ENCODE measurements around the gene HDHD3. TPM values are rescaled to one million over a fixed set of nuclear protein-coding genes. Genes with fewer than 3 reads are reported as not detected.
"Not testable (repeated sequence)": the region's sequence is repeated elsewhere in the genome, so short reads cannot be mapped to it uniquely, and the experiment has no call there.

HDHD3 gene
- total RNA-seq, 1 experiment from 2014 or later, result 10.1 TPM

DNA sequence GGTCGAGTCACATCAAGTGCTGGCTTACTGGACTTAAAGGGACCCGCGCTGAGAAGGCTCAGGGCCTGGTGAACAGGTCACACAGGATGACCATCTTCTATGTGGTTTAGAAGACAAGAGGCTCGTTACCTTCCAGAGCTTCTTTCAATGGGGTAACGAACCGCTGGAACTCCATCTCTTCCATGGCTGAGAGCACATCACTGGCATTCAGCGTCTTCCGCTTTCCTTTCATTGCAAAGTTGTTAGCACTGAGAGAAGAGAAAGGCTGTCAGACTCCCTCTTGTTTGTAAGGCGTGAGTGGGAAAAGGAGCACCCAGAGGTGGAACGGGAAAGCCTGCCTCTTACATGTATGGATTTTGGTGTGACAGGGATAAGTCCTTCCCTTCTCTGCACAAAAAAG is 32.7 kb upstream of the HDHD3 start:
- POLR2A ChIA-PET, result interaction anchor here (0.7 to 3.6 kb wide), 13 partner anchors 9 to 258 kb away, joined by 3 to 49 read pairs (median 5); partner anchors contain the start of genes ALAD, CDC26, FKBP15 and HDHD3
- H3K27ac Mint-ChIP-seq (ENCODE audit: low read depth, unreplicated experiment), result peak overlapping the region; percentile 96
- TF ChIP-seq, protein P1, sequence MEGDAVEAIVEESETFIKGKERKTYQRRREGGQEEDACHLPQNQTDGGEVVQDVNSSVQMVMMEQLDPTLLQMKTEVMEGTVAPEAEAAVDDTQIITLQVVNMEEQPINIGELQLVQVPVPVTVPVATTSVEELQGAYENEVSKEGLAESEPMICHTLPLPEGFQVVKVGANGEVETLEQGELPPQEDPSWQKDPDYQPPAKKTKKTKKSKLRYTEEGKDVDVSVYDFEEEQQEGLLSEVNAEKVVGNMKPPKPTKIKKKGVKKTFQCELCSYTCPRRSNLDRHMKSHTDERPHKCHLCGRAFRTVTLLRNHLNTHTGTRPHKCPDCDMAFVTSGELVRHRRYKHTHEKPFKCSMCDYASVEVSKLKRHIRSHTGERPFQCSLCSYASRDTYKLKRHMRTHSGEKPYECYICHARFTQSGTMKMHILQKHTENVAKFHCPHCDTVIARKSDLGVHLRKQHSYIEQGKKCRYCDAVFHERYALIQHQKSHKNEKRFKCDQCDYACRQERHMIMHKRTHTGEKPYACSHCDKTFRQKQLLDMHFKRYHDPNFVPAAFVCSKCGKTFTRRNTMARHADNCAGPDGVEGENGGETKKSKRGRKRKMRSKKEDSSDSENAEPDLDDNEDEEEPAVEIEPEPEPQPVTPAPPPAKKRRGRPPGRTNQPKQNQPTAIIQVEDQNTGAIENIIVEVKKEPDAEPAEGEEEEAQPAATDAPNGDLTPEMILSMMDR (IDR thresholded peaks at IDR 0.05; ENCODE audit: unreplicated experiment), result no peak
- H3K27me3 Mint-ChIP-seq (ENCODE audit: insufficient read depth, unreplicated experiment), result no peaks in the 10 kb centered on the region
- peaks cover 18% of the 10 kb centered on the region for H3K4me1 Mint-ChIP-seq (ENCODE audit: insufficient read depth, unreplicated experiment)
- intact Hi-C loops (cut with micrococcal nuclease), result loop anchor here (10.0 kb wide), 1 partner anchor 485 kb away; no protein-coding TSS in a partner anchor
- H3K9me3 Mint-ChIP-seq (ENCODE audit: unreplicated experiment), result no peaks in the 10 kb centered on the region
- BruUV-seq (replicated peaks), result TSS peak; percentile 48
- H3K4me3 Mint-ChIP-seq (ENCODE audit: unreplicated experiment), result peak overlapping the region; percentile 77
- CTCF ChIA-PET, result interaction anchor here (0.5 to 12.6 kb wide), 11 partner anchors 9 to 272 kb away, joined by 3 to 141 read pairs (median 5); partner anchors contain the start of genes ALAD, CDC26, PRPF4 and WDR31
- H3K36me3 Mint-ChIP-seq (ENCODE audit: insufficient read depth, unreplicated experiment), result peaks cover 32% of the 10 kb centered on the region
- DNase-seq (ENCODE audit: unreplicated experiment), result no peak

DNA sequence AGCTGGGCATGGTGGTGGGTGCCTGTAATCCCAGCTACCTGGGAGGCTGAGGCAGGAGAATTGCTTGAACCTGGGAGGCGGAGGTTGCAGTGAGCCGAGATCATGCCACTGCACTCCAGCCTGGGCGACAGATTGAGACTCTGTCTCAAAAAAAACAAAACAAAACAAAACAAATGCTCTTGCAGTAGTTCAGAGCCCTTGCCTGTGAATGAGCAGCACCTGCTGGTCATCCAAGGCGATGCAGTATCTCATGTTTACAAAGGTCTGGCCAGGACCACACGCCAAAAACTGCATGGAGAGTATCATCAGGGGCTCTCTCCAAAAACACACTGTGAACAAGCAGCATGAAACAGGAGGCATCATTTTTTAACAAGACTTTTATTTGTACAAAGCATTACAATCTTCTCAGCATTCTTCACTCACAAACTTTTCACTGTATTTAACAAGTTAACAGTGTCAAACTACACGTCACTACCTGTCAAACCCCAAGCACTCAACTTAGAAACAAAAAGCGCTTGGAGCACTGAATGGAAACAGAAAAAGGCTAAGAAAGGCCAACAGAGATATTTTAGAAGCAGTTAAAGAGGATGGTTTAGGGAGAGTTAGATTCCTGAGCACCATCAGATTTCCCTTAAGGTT is 30.2 kb upstream of the HDHD3 start:
- peak; percentile 63 for DNase-seq (ENCODE audit: unreplicated experiment)
- TF ChIP-seq, protein P1 (IDR thresholded peaks at IDR 0.05; ENCODE audit: unreplicated experiment), result peak; percentile 80
- H3K27ac Mint-ChIP-seq (ENCODE audit: low read depth, unreplicated experiment), result not testable (repeated sequence)

DNA sequence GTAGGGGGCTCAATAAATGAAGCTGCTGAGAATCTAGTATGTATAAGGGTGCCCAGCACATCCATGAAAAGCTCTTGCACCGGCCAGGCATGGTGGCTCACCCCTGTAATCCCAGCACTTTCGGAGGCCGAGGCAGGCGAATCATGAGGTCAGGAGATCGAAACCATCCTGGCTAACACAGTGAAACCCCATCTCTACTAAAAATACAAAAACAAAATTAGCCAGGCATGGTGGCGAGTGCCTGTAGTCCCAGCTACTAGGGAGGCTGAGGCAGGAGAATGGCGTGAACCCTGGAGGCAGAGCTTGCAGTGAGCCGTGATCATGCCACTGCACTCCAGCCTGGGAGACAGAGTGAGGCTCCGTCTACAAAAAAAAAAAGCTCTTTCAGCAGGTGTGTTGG is 29.6 kb upstream of the HDHD3 start:
- ChIA-PET CTCF (interaction anchor here (0.6 to 12.6 kb wide), 23 partner anchors 8 to 1732 kb away, joined by 3 to 141 read pairs (median 4); partner anchors contain the start of genes CDC26, PRPF4 and SLC31A2), POLR2A (interaction anchor here (0.7 kb wide), 1 partner anchor 131 kb away, joined by 3 read pairs; the partner anchor contains the start of genes CDC26 and PRPF4)
- BruUV-seq (replicated peaks); DNase-seq (ENCODE audit: unreplicated experiment); H3K27ac Mint-ChIP-seq (ENCODE audit: low read depth, unreplicated experiment); H3K4me3 Mint-ChIP-seq (ENCODE audit: unreplicated experiment); H3K27me3 Mint-ChIP-seq (ENCODE audit: insufficient read depth, unreplicated experiment); H3K9me3 Mint-ChIP-seq (ENCODE audit: unreplicated experiment): not testable (repeated sequence)
- intact Hi-C loops (cut with micrococcal nuclease), result loop anchor here (10.0 kb wide), 1 partner anchor 482 kb away; no protein-coding TSS in a partner anchor
- Mint-ChIP-seq H3K36me3 (ENCODE audit: insufficient read depth, unreplicated experiment) (peaks cover 32% of the 10 kb centered on the region), H3K4me1 (ENCODE audit: insufficient read depth, unreplicated experiment) (peaks cover 24% of the 10 kb centered on the region)

More for the DNA sequence above, 30.2 kb upstream of the HDHD3 start:
- not testable (repeated sequence) for BruUV-seq (replicated peaks); H3K9me3 Mint-ChIP-seq (ENCODE audit: unreplicated experiment); H3K27me3 Mint-ChIP-seq (ENCODE audit: insufficient read depth, unreplicated experiment)
- H3K4me1 Mint-ChIP-seq (ENCODE audit: insufficient read depth, unreplicated experiment), result peaks cover 19% of the 10 kb centered on the region
- ChIA-PET CTCF (interaction anchor here (0.6 to 12.6 kb wide), 18 partner anchors 9 to 295 kb away, joined by 3 to 141 read pairs (median 4); partner anchors contain the start of genes CDC26, PRPF4 and SLC31A2), POLR2A (interaction anchor here (0.7 kb wide), 1 partner anchor 131 kb away, joined by 3 read pairs; the partner anchor contains the start of genes CDC26 and PRPF4)
- intact Hi-C loops (cut with micrococcal nuclease), result loop anchor here (1.0 to 10.0 kb wide), 2 partner anchors 98 to 482 kb away; no protein-coding TSS in a partner anchor
- H3K4me3 Mint-ChIP-seq (ENCODE audit: unreplicated experiment), result peak overlapping the region; percentile 22
- peaks cover 32% of the 10 kb centered on the region for H3K36me3 Mint-ChIP-seq (ENCODE audit: insufficient read depth, unreplicated experiment)

DNA sequence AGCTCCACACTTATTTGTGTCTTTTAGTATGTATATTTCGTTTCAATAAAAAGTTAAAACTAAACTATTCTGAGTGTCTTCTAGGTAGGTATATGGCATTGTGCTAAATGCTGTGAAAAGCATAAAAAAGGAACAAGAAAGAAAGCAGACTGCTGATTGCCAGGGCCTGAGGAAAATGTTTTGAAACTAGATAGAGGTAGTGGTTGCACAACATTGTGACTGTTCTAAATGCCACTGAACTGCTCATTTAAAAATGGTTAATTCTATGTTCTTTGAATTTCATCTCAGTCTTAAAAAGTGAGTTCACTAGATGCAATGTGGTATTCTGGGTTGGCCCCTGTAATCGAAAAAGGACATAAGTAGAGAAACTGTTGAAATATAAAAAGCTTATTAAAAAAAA is 26.9 kb upstream of the HDHD3 start:
- Mint-ChIP-seq H3K27me3 (ENCODE audit: insufficient read depth, unreplicated experiment) (no peaks in the 10 kb centered on the region), H3K4me1 (ENCODE audit: insufficient read depth, unreplicated experiment) (peaks cover 27% of the 10 kb centered on the region), H3K27ac (ENCODE audit: low read depth, unreplicated experiment) (no peak overlapping the region), H3K4me3 (ENCODE audit: unreplicated experiment) (no peak overlapping the region), H3K9me3 (ENCODE audit: unreplicated experiment) (no peaks in the 10 kb centered on the region), H3K36me3 (ENCODE audit: insufficient read depth, unreplicated experiment) (peaks cover 20% of the 10 kb centered on the region)
- no peak for DNase-seq (ENCODE audit: unreplicated experiment)
- TF ChIP-seq, protein P1 (IDR thresholded peaks at IDR 0.05; ENCODE audit: unreplicated experiment), result no peak
- no TSS peak for BruUV-seq (replicated peaks)
- POLR2A ChIA-PET, result interaction anchor here (1.1 to 3.6 kb wide), 3 partner anchors 18 to 128 kb away, joined by 3 to 25 read pairs (median 3); partner anchors contain the start of genes CDC26, PRPF4 and WDR31
- intact Hi-C loops (cut with micrococcal nuclease), result loop anchor here (10.0 kb wide), 1 partner anchor 479 kb away; no protein-coding TSS in a partner anchor
- CTCF ChIA-PET, result interaction anchor here (0.6 to 12.6 kb wide), 12 partner anchors 48 to 1248 kb away, joined by 3 to 141 read pairs (median 4); partner anchors contain the start of genes CDC26 and PRPF4
